Activated CD4-positive, alpha-beta T cell treated with anti-CD3 and anti-CD28 coated beads, Interleukin-2, amount 50 U/mL, for 16 hours (primary cell): ENCODE results near the gene SEC11C.

ENCODE experiments used
- DNase-seq: peaks from one replicate; pipeline ENCODE4 v3.0.0-alpha.2; 2020

Gene SEC11C

DNA sequence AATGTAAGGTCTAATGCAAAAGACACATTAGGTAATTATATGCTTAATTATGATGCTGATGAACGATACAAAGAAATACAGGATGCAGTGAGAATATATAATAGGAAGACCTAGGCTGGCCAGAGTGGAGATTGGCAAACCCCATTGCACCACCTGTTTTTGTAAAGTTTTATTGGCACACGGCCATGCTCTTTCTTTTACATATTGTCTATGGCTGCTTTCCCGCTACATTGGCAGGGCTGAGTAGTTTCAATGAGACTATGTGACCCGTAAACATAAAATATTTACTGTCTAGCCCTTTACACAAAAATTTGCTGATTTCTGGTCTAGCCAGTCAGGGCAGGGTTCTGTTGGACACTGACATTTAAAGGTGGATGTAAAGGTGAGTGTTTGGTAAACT, 5.4 kb downstream of the SEC11C start:
- DNase-seq = no peak

DNA sequence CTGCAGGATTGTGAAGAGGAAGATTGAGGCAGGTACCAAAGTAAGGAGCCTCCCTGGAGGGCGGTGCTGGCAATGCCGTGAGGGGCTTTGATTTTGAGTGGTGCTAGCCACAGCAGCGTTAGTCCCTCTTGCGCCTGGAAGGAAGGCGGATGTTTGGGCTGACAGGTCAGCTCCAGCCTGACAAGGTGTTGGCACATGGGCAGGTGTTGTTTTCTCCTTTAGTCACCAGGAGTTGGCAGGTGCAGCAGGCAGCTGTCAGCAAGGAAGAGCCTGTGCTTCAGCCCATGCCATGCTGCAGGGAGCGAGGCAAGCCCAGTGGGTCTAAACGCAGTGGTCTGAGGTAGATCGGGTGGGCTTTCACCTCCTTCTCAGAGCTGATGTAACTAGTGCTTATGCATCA, 8.5 kb downstream of the SEC11C start:
- no peak for DNase-seq

DNA sequence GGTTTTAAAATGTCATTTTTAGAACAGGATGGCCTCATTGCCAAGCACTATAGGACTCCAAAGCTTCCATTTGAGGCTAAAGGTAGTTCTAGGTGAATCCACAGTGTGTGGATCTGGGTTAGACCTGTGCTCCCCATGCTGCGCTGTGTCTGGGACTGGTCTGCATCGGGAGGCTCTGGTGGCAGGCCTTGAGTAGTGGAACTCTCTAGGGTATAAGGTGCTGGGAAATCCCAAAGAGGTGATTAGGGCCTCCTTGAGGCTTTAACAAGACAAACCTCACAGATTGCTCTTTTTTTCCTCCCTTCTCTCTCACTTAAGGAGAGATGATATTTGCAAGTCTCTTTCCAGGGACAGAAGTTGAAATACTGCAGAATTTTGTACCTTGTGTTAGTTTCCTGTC, 9.3 kb downstream of the SEC11C start:
- DNase-seq = no peak

DNA sequence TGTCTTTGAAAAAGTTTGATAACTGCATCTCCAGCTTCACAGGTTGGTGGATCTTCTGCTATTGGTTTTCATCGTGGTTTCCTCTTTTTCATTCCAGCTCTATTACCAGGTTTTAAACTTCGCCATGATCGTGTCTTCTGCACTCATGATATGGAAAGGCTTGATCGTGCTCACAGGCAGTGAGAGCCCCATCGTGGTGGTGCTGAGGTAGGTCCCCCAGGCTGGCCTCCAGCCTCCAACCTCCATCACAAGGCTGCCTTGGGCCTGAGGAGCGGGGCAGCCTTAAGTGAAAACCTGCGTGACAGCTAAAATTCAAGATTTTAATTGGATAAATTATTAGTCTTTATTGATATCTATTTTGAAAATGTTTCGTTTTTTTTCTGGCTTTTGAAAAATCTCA, 9.7 kb downstream of the SEC11C start:
- DNase-seq = no peak

DNA sequence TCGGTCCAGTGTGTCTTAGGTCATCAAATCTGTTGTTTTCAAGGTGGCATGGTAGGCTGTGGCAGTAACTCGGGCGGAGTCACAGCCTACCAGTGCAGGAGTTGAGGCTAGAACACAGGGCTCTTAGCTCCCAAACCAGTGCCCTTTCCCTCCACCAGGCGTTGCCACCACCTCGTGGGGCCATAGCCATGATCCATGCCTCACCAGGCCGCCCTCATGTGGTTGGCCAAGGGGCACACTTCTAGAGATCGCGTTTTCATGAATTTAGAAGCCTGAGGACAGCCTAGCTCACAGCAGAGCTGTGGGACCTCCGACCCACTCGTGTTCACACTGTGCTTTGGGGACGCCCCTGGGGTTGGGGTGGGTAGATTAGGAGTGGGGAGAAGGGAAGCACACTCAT, 10.6 kb downstream of the SEC11C start:
- DNase-seq = no peak

DNA sequence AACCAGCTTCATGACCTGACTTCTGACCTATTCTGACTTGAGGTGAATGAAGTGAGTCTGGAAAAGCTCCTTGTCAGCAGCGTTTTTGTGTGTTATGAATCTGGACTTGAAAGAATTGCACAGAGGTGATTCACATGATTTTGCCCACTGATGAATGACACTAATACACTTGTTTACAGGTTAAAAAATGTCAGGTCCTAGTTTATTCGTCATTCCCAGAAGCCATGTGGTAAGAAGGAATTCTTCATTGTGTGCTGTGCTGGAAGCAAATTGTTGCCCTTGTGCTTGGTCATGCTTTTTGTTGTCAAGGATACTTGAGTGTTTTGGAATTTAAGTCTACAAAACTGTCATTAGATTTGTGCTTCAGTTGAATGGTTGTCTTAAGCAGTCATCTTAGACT, 15.5 kb downstream of the SEC11C start:
- no peak for DNase-seq

DNA sequence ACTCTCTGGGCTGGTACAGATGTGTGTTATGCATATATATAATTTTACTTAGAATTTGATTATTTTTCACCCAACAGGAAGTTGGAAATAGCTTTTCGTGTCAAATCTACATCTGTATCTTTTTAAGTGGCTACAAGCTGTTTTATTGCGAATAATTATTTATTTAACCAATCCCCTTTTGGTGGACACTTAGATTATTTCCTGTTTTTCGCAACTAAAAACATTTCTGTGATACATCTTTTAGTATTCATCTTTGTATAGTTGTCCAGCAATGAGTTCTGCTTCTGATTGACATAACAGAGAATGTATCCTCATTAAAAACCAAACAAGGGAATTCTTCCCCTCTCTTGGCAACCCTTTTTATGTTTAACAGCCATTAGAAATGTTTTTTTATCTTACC, 16.6 kb downstream of the SEC11C start:
- no peak for DNase-seq

DNA sequence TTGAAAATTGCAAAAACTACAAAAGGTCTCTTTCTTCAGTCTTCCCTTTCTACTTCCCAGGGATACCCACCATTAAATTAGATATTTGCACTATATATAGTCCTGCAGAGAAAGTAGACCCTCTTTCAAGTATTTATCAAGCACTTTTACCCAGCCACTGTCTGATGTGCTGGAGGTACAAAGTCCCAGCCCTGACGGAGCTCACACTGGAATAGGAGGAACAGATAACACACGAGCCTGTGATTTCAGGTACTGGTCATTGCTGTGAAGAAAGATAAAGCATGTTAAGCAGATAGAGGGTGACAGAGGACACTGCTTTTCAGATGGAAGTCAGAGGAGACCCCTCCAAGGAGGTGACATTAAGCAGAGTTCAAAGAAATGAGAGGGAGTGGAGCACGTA, 19.6 kb downstream of the SEC11C start:
- DNase-seq = no peak

DNA sequence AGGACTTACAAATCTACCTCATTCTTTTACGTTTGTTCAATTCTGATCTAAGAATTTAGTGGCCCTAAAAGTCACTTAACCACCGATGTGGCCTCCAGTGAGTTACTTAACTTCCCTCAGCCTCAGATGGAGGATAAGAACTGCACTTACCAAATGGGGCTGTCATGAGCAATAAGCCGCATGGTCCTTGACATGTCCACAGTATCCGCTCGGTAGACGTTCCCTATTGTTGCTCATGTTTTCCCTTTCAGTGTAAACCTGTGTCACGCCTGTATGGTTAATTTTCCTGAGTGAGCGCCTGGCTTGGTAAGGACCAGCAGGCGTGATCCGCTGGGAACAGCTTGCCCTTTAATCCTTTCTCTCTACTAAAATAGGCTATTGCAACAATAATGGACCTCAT, 20.3 kb downstream of the SEC11C start:
- no peak for DNase-seq

DNA sequence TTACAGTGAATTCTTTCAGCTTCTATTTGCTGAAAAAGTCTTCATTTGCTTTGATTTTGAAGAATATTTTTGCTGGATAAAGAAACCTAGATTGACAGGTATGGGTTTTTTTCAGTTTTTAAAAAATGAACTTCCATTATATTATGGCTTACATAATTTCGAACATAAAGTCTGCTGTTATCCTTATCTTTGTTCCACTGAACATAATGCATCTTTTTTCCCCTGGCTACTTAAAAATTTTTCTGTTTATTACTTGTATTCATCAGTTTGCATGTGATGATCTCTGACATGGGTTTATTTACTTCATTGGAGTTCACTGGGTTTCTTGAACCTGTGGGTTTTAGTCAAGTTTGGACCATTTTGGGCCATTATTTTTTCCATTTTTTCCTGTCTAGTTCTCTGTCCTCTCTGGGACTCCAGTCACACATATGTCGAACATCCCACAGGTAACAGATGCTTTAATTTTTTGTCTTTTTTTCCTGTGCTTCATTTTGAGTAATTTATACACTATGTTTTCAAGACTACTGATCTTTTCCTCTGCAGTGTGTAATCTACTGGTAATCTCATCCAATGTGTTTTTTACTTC, 33.1 kb downstream of the SEC11C start:
- no peak for DNase-seq

DNA sequence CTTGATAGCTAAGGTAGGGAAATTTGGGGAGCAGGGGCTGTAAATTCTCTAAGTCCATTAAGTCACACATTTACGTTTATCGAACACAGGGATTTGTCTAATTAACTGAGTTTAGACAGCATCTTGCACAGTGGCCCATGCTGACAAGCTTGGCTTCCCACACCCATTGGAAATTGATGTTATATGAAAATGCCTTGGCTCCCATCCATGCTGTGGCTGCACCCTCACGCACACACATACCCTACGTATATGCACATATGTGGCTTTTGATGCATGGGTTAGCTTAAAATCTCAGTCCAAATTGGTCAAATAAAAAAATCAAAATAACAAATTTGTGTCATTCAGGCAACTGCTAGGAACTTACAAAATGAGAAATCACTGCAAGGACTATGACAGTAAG, 37.8 kb downstream of the SEC11C start:
- DNase-seq = no peak

DNA sequence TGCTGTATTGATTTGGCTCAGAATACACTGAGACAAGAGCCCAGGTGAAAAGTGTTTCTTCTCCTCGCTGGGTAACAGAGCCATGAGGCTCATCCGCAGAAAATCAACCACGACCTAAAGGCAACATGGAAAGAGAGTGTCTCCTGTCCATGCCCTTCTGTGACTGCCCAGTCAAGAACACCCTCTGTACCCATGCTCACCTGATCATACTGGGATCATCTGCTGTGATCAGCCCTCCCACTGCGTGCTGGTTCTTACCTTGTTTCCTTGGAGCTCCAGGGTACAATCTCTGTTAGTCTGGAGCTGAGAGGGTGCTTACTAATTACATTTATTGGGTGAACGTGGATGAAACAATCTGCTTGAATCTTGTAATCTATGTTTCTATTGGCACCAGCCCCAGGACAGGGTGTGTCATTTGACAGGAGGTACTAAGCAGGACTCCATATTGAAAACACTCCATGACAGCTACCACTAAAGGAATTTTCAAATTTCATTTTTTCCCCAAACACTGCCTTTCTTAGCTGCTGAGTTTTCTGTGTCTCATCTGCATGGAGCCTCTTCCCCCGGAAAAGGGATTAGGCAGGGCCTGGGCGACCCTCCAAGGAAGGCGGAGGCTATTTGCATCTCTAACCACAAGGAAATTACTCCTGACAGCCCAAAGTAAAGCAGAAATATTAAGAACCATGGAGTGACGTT, 40.6 kb downstream of the SEC11C start:
- no peak for DNase-seq

DNA sequence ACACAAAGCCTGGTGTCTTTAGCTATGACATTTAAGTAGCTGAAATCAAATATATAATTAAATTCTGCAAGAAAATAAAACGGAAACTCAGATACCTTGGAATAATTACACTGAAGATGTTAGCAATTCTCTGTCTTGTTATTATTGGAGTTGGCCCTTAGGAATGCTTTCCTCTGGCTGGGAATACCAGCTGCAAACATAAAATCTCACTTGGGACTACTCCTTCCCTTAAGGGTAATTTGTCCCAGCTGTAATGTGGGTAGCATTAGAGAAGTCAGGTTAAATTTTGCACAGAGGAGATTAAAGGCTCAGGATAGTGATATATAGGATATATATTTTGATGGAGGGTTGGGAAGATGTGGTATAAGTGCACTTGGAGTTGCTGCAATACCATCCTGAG, 43.0 kb downstream of the SEC11C start:
- DNase-seq = no peak

DNA sequence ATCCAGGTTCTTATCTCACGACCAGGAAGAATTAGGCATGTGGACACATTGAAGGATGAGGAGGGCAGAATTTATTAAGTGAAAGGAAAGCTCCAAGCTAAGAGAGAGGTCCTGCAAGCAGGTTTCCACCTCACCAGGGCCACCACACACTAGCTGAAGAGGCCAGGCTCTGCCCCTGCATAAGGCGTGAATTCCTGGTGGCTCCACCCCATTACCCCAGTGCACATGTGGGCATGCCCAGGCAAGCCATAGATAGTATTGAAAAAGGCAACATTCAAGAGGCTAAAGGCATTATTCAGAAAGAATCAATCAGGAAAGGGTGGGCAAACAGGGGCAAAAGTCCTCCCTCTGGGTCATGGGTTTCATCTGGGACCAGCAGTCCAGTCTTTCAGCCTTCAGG, 49.3 kb downstream of the SEC11C start:
- no peak for DNase-seq

DNA sequence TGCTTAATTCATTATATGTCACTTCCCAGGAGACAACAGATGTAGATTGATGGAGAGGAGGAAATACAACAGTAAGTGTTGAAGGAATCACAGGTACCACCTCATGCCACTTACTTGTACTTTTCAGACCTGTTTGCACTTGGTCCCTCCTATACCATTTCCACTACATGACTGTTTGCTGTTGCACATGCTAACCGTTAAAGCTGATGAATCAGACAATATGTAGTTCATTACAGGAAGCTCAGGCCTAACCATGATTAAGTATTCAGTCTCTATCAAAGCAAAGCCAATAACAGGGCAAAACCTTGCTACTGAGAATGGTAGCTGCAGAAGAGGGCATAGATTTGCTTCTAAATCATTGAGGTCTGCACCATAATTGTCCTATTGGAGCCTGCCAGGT, 50.1 kb downstream of the SEC11C start:
- DNase-seq = no peak

DNA sequence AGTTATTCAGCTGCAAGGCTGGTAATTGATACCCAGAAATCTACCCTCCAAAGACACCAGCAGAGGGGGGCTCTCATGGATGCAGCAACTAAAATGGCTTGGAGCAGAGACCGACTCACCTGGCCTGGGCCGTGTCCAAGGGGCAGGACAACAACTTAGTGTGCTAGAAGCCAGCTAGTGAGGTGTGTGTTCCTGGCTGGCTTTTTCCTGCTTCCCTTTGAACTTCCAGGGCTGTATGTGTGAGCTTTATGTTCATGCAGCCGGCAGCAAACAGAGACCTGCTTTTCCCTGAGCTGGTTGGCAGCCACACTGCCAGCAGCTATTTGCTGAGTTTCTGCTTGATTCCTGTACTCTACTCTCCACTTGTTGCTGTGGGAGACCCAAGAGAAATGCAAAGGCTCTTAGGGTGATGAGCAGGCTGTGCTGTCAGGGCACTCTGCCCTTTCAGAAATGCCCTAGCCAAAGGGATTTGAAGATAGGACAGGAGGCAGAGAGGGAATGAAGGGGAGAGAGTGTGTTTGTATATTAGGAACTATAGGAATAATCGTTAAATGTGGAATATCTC, 56.6 kb downstream of the SEC11C start:
- no peak for DNase-seq

DNA sequence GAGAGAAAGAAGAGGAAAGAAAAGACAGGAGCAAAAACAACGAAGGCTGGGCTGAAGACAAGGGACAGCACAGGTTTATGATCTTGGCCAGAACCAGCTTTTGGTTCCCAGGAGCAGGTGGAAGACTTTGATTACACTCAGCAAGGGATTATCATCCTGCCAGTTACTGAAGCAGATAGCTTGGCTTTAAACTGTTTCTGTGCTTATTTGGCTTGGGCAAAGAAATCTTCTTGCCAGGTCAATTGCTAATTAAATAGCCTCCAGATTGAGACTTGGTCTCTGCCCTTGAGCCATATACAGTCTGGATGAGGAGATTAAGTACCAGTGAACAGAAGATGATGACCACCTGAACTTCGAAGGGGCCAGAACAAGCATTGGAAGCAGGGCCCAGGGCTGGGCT, 58.0 kb downstream of the SEC11C start:
- no peak for DNase-seq

DNA sequence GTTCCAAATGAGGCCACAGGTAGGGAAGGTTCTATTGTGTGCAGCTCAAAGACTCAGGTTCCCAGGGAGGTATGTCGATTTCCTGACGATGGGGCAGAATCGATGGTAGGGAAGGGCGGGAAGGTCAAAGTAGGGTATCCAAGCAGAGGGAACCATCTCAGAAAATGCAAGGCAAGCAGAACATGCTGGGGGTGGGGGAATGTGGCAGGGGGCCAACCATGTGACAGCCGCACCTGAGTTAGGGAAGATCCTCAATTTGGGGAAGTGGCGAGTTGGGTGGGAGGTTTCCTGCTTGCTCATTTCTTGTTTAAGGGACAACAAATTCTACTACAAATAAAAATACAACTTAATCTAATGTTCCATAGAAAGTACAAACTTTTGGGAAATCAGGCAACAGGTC, 58.5 kb downstream of the SEC11C start:
- no peak for DNase-seq

DNA sequence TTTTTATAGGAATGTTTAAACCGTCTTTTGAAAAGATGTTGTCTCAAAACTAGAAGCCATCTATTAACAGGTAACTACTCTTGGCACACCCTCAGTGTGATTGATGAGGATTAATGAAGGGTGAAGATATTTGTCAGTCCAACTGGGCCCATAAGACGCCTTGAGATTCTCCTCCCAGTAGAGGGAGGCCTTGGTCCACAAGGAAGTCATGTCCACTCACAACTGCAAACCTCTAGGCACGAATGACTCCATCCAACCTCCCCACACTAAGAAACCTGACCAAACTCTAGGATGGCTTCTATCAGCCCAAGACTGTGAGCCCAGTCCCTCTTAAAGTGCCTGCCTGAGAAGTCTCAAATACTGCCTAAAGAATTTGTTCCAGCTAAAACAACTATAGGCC, 61.1 kb downstream of the SEC11C start:
- no peak for DNase-seq

DNA sequence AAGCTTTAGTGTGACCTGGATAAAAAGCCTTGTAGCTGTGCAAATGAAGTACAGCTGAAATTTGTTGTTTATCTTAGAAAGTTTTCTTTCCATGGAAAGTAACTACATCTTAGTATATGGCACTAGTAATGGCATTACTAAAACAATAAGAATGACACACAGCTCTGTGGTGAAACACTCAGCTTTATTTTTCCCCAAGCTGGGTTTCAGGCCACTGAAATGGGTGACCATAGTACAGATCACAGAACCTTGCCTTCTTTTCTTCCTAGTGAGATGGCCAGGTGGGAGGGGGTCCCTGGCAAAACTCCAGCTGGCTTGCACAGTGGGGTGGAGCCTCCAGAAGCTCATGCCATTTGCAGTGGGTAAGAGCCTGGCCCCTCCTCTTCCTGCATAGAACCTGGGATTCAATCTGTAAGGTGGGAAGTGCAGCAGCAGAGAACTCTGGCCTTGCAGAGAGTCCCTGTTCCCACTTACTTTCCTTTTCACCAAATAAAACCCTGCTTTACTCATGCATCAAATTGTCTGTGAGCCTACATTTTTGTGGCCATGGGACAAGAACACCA, 62.7 kb downstream of the SEC11C start:
- no peak for DNase-seq

DNA sequence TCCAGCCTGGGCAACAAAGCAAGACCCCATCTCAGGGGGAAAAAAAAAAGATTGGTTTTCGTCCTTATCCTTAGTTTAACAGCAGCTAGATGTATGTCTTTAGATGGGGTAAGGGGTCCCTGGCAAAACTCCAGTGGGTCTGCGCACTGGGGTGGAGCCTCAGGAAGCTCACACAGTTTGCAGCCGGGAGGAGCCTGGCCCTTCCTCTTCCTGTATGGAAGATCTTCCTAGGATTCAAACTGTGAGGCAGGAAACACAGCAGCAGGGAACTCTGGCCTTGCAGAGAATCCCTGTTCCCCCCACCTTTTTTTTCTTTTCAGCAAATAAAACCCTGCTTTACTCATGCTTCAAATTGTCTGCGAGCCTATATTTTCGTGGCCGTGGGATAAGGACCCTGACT, 67.8 kb downstream of the SEC11C start:
- no peak for DNase-seq
